ENCODE results near the gene RXRA.

DNA sequence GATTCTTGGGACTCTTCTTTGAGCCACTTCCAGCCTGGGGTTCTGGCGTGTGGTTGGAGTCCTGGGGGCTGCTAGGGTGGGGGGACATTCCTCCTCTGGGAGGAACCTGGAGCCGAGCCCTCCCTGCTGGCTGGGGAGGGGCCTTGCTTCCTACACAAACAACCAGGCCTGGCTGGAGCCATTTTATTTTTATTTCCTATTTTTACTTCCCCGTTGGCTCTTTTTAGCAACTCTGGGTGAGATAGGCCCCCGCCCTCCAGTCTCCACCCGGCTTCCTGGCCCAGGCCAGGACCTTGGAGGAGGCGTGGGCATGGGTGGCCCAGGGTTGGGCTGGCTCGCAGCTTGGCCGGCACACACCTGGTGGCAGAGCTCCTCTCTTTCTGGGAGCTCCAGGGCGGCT, 15.1 kb downstream of the RXRA start:
- TF ChIP-seq POLR2AphosphoS5 (IDR thresholded peaks at IDR 0.05; ENCODE audit: low read depth, low read length) (no peak), POLR2A (IDR thresholded peaks at IDR 0.05; ENCODE audit: low read depth, low read length) (no peak)

All from GM12891 (cell line).